Measurements from ENCODE around the gene MAP2K6. TPM values are rescaled to one million over a fixed set of nuclear protein-coding genes. Genes with fewer than 3 reads are reported as not detected.

The MAP2K6 gene
- total RNA-seq, 1 donor from 2014 or later: 10.1 TPM

GRCh38 chr17:69435971-69436696, 21.6 kb downstream of the MAP2K6 start:
- peaks cover 3% of the 10 kb centered on the region for H3K4me1 Mint-ChIP-seq (ENCODE audit: low read depth, unreplicated experiment)
- TF ChIP-seq, protein P1, sequence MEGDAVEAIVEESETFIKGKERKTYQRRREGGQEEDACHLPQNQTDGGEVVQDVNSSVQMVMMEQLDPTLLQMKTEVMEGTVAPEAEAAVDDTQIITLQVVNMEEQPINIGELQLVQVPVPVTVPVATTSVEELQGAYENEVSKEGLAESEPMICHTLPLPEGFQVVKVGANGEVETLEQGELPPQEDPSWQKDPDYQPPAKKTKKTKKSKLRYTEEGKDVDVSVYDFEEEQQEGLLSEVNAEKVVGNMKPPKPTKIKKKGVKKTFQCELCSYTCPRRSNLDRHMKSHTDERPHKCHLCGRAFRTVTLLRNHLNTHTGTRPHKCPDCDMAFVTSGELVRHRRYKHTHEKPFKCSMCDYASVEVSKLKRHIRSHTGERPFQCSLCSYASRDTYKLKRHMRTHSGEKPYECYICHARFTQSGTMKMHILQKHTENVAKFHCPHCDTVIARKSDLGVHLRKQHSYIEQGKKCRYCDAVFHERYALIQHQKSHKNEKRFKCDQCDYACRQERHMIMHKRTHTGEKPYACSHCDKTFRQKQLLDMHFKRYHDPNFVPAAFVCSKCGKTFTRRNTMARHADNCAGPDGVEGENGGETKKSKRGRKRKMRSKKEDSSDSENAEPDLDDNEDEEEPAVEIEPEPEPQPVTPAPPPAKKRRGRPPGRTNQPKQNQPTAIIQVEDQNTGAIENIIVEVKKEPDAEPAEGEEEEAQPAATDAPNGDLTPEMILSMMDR (IDR thresholded peaks at IDR 0.05; ENCODE audit: insufficient read depth, low read depth, low read length): no peak
- TF ChIP-seq EZH2 (IDR thresholded peaks at IDR 0.05; ENCODE audit: insufficient read depth, low read length): no peak
- H4K20me1 ChIP-seq (ENCODE audit: insufficient read depth, low read length): no peaks in the 10 kb centered on the region
- no peaks in the 10 kb centered on the region for H3K4me1 ChIP-seq (ENCODE audit: insufficient read depth, low read length)
- no peaks in the 10 kb centered on the region for H3K9me3 ChIP-seq (ENCODE audit: insufficient read depth, low read depth, low read length)
- H3K36me3 Mint-ChIP-seq (ENCODE audit: low read depth, unreplicated experiment): peaks cover 3% of the 10 kb centered on the region
- H3K4me3 Mint-ChIP-seq (ENCODE audit: unreplicated experiment): no peak overlapping the region
- no peaks in the 10 kb centered on the region for H3K79me2 ChIP-seq (ENCODE audit: insufficient read depth, low read length)
- no peak overlapping the region for H3K4me2 ChIP-seq (ENCODE audit: low read length)
- no peak overlapping the region for H2AFZ ChIP-seq (ENCODE audit: low read depth, low read length)
- H3K9ac ChIP-seq (ENCODE audit: low read length): no peak overlapping the region
- no peaks in the 10 kb centered on the region for H3K27me3 Mint-ChIP-seq (ENCODE audit: low read depth, unreplicated experiment)
- no peaks in the 10 kb centered on the region for H3K27me3 ChIP-seq (ENCODE audit: insufficient read depth, low read length)
- peaks cover 6% of the 10 kb centered on the region for H3K9me3 Mint-ChIP-seq (ENCODE audit: unreplicated experiment)
- no peak overlapping the region for H3K27ac ChIP-seq (ENCODE audit: low read depth, low read length)
- DNase-seq (ENCODE audit: low read depth) (no peak), FAIRE-seq (no peak)
- no peak overlapping the region for H3K27ac Mint-ChIP-seq (ENCODE audit: unreplicated experiment)
- no peak overlapping the region for H3K4me3 ChIP-seq (ENCODE audit: insufficient read depth, low read depth, low read length)
- no peaks in the 10 kb centered on the region for H3K36me3 ChIP-seq (ENCODE audit: insufficient read depth, low read length)

- Histone ChIP-seq H3K9ac (ENCODE audit: low read length) (no peak overlapping the region), H3K27me3 (ENCODE audit: insufficient read depth, low read length) (no peaks in the 10 kb centered on the region), H3K4me1 (ENCODE audit: insufficient read depth, low read length) (no peaks in the 10 kb centered on the region), H2AFZ (ENCODE audit: low read depth, low read length) (no peak overlapping the region), H3K27ac (ENCODE audit: low read depth, low read length) (no peak overlapping the region), H3K36me3 (ENCODE audit: insufficient read depth, low read length) (no peaks in the 10 kb centered on the region), H3K9me3 (ENCODE audit: insufficient read depth, low read depth, low read length) (no peaks in the 10 kb centered on the region), H4K20me1 (ENCODE audit: insufficient read depth, low read length) (no peaks in the 10 kb centered on the region), H3K79me2 (ENCODE audit: insufficient read depth, low read length) (no peaks in the 10 kb centered on the region), H3K4me3 (ENCODE audit: insufficient read depth, low read depth, low read length) (no peak overlapping the region), H3K4me2 (ENCODE audit: low read length) (no peak overlapping the region)
- H3K27me3 Mint-ChIP-seq (ENCODE audit: low read depth, unreplicated experiment): no peaks in the 10 kb centered on the region
- no peak overlapping the region for H3K4me3 Mint-ChIP-seq (ENCODE audit: unreplicated experiment)
- no peak for TF ChIP-seq EZH2 (IDR thresholded peaks at IDR 0.05; ENCODE audit: insufficient read depth, low read length)
- TF ChIP-seq, protein P1 (IDR thresholded peaks at IDR 0.05; ENCODE audit: insufficient read depth, low read depth, low read length): no peak
- H3K27ac Mint-ChIP-seq (ENCODE audit: unreplicated experiment): no peak overlapping the region
- H3K36me3 Mint-ChIP-seq (ENCODE audit: low read depth, unreplicated experiment): peaks cover 3% of the 10 kb centered on the region
- peaks cover 6% of the 10 kb centered on the region for H3K9me3 Mint-ChIP-seq (ENCODE audit: unreplicated experiment)
- DNase-seq (ENCODE audit: low read depth) (no peak), FAIRE-seq (no peak)
- H3K4me1 Mint-ChIP-seq (ENCODE audit: low read depth, unreplicated experiment): peaks cover 3% of the 10 kb centered on the region
These were observed 23.0 kb downstream of the MAP2K6 start for GRCh38 chr17:69437475-69437874.

- Histone ChIP-seq H3K27me3 (ENCODE audit: insufficient read depth, low read length) (no peaks in the 10 kb centered on the region), H3K4me3 (ENCODE audit: insufficient read depth, low read depth, low read length) (no peak overlapping the region), H3K36me3 (ENCODE audit: insufficient read depth, low read length) (no peaks in the 10 kb centered on the region), H3K4me2 (ENCODE audit: low read length) (no peak overlapping the region), H3K79me2 (ENCODE audit: insufficient read depth, low read length) (no peaks in the 10 kb centered on the region), H3K9me3 (ENCODE audit: insufficient read depth, low read depth, low read length) (no peaks in the 10 kb centered on the region), H3K9ac (ENCODE audit: low read length) (no peak overlapping the region), H3K27ac (ENCODE audit: low read depth, low read length) (no peak overlapping the region), H4K20me1 (ENCODE audit: insufficient read depth, low read length) (no peaks in the 10 kb centered on the region), H3K4me1 (ENCODE audit: insufficient read depth, low read length) (no peaks in the 10 kb centered on the region), H2AFZ (ENCODE audit: low read depth, low read length) (no peak overlapping the region)
- Mint-ChIP-seq H3K36me3 (ENCODE audit: low read depth, unreplicated experiment) (peaks cover 3% of the 10 kb centered on the region), H3K4me1 (ENCODE audit: low read depth, unreplicated experiment) (peaks cover 3% of the 10 kb centered on the region), H3K9me3 (ENCODE audit: unreplicated experiment) (peaks cover 6% of the 10 kb centered on the region), H3K27me3 (ENCODE audit: low read depth, unreplicated experiment) (no peaks in the 10 kb centered on the region), H3K27ac (ENCODE audit: unreplicated experiment) (no peak overlapping the region), H3K4me3 (ENCODE audit: unreplicated experiment) (no peak overlapping the region)
- TF ChIP-seq, protein P1 (IDR thresholded peaks at IDR 0.05; ENCODE audit: insufficient read depth, low read depth, low read length): no peak
- no peak for TF ChIP-seq EZH2 (IDR thresholded peaks at IDR 0.05; ENCODE audit: insufficient read depth, low read length)
- no peak for DNase-seq (ENCODE audit: low read depth)
- FAIRE-seq: no peak
These were observed 24.3 kb downstream of the MAP2K6 start for GRCh38 chr17:69438776-69439175.

Data from astrocyte (in vitro differentiated cells and primary cell).